GM19099 (cell line): Measurements from ENCODE around the gene PTPN3.

Source experiments
- POLR2A ChIP-seq: IDR thresholded peaks from 3 replicates; pipeline ENCODE4 v1.6.1; 2011; ENCODE audit warnings: low read depth; ENCODE audit not compliant: insufficient read length; ENCODE audit errors: extremely low read depth

PTPN3 gene

GRCh38 chr9:109469646-109470358 lies 28.3 kb downstream of the PTPN3 start:
- no peak for TF ChIP-seq POLR2A

GRCh38 chr9:109468927-109469326 lies 29.2 kb downstream of the PTPN3 start:
- no peak for TF ChIP-seq POLR2A

DNA sequence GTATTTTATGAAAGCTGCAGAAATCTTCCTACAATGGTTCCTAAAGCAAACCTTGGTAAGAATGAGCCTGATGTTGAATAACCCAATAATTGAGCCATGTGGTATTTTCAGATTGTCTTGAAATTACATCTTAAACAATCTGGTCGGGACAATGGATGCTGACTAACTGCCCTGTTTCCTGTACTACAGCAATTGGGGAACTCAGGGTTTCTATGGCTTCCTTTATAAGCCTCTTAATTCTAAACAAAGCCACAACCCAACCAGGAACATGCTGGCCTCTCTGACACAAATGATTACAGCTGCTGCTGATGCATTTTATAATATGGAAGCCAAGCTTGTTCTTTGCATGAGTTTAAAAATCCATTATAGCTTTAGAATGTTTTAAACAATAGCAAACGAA lies 30.2 kb downstream of the PTPN3 start:
- TF ChIP-seq POLR2A: no peak

DNA sequence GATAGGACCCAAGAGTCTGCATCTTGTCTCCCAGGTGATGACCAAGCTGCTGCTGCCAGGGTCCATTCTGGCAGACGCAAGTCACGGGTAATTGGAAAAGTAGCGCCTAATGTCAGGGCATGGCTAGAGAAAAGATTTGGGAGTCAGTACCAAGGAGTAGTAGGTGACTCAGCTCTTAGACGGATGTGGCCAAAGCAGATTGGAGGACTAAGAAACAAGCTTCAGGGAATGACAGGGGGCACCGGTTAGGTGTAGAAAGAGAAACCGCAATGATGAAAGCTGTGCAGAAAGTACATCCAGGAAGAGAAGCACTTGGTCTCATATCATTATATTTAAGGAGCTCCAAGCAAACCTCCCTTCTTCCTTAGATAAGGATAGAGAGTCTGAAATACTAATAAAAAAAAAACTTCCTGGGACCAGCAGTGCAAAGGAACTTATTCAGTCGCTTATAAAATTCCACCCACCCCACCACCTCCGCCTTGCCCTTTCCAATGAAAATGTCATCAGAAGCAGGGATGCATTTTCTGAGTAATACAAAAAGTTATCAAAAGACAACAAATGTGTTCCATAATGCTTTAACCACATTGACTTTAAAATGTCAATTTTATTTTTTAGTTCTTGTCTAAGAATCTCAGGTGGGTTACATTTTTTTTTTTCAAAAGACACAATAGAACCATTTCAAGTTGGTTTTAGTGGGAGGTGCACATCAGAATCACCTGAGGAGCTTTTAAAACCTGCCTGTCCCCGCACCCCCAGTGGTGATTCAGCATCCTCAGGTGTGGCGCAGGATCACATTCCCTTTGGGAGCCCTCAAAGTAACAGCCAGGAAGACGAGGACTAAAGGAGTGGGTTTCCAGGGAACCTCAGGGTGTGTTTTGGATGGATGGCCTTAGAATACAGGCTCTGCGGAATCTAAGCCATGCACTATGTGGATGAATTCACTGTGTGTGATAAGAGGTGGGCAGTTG lies 31.2 kb downstream of the PTPN3 start:
- TF ChIP-seq POLR2A: no peak

DNA sequence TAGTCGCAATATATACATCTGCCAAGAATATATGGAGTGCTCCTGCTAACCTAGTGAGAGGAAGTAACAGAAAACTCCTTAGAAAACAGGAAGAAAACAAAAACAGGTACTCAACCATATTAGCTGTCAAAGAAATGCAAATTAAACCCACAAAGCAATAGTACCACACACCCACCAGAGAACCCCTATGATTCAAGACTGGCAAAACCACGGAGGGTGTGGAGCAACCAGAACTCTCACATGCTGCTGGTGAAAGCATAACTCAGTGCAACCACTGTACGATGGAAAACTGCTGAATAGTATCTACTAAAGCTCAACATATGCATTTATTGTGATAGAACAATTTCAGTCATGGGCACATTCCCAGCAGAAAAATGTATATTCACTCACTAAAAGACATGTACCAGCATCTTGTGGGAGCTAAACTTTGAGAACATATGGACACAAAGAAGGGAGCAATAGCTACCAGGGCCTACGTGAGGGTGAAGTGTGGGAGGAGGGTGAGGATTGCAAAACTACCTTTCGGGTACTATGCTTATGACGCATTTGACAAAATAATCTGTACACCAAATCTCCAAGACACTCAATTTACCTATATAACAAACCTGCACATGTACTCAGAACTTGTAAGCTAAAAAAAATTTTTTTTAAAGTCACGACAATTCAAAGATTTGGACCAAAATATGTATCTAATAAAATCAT lies 34.0 kb downstream of the PTPN3 start:
- TF ChIP-seq POLR2A: no peak

DNA sequence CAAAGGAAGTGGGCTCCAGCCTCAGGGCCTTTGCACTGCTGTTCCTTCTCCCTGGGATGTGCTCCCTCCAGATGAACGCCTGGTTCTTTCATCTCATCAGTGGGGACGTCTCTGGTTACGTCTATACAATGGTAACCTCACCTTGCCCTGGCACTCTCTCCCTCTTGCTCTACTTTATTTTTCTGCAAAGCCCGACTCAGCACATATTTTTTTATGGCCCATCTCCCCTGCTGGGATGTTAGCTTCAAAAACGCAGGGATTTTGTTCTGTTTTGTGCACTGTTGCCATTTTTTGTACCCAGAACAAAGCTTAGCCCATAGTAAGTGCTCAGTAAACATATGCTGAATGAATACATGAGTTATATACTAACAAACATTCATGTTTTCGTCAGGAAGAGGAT lies 37.5 kb downstream of the PTPN3 start:
- no peak for TF ChIP-seq POLR2A

- no peak for TF ChIP-seq POLR2A
Observed at GRCh38 chr9:109459423-109459822, 38.7 kb downstream of the PTPN3 start.

GRCh38 chr9:109458453-109459211 lies 39.5 kb downstream of the PTPN3 start:
- no peak for TF ChIP-seq POLR2A

DNA sequence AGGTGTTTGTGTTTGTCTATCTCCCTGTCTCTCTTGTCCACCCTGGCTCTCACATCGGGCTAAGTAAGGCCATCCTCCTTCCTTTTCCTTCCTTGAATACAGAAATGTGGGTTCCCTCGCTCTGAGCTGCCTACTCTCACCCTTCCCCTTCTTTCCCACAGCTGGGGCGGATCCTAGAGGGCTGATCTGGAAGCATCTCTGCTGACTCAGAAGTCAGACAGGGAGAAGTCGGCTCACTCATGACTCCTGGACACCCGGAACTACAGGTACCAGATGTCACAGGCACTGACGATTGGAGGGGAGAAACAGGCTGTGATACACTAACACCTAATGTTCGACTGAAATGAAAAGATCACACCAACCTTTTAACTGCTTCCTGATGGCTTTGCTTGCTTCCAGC lies 41.3 kb downstream of the PTPN3 start:
- TF ChIP-seq POLR2A: no peak

- TF ChIP-seq POLR2A: no peak
Observed at GRCh38 chr9:109455861-109456260, 42.2 kb downstream of the PTPN3 start.

DNA sequence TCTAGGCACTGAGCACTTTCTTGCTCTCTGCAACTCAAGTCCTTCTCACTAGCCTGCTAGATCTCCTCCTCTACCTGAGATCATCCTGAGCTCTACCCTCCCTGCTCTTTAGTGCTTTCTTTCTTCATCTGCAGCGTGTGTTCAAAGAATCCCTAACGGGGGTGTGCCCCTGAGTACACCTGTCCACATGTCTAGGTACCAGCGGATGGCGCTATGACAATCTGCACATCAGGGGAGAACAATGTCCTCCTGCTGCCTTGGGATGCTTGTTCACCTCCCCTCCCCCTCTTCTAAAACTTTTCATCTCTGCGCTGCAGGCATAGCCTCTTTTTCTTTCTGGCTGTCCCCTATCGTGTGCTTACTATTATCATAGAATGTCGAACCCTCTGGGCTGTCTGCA lies 42.7 kb downstream of the PTPN3 start:
- TF ChIP-seq POLR2A: no peak

DNA sequence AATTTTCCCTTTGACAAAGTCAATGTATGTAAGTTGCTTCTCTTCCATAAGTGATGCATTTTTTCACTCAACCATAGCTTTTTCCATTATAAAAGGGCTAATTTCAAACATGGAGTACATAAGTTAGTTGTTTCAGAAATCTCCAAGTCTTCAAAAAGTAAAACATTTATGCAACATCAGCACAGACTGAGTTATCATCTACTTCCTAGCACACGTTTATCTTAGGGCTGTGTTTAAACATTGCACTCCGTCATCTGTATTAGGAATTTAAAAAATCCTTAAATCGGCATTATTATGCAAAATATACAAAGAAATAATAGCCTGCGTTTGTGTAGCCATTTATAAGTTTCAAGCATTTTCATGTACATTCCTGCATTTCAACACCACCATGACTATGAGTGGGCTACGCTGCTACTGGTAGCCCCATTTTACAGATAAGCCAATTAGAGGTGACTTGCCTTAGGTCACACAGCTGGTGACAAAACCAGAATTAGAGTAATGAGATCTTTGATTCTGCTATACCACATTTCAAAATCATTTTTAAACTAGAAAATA lies 43.4 kb downstream of the PTPN3 start:
- TF ChIP-seq POLR2A: no peak

DNA sequence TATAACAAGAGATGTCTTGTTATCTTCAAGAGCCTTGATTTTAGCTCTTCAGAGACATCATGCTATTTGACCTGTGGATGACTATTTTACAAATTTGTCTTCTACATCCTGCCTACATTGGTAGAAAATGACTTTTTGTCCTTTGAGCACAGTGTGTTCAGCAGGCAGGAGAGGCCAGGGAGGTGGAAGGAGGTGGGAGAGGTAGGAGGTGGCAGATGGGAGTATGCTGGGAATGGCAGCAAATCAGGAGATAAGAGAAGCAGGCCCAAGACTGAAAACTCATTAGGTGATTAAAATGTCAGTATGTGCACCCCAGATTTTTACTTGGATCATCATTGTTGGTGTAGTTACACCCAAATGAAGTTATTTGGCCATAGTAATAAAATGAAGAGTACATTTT lies 44.1 kb downstream of the PTPN3 start:
- no peak for TF ChIP-seq POLR2A

GRCh38 chr9:109453210-109453842 lies 44.8 kb downstream of the PTPN3 start:
- no peak for TF ChIP-seq POLR2A
